Right lobe of liver (tissue), 6 donors: Measurements from ENCODE around the gene GZMH. TPM values are rescaled to one million over a fixed set of nuclear protein-coding genes. Genes with fewer than 3 reads are reported as not detected.
A peak's percentile ranks its signal among the peaks of the same experiment; 100 is the strongest.
"Not testable (repeated sequence)": the region's sequence is repeated elsewhere in the genome, so short reads cannot be mapped to it uniquely, and the experiment has no call there.

Experiments
- ATAC-seq, 4 donors: fragments of 200-7000 bp; cut with Tn5 transposase; one replicate each; pipeline ENCODE4 v1.9.1; 2020; ENCODE audit warnings: mild to moderate bottlenecking in 4 of 4, moderate library complexity in 4 of 4
- DNase-seq, 3 donors: peaks; one replicate each; pipeline ENCODE4 v3.0.0-alpha.2; 2020
- H3K27ac ChIP-seq, 3 donors: fragments of 200-600 bp; one replicate each; pipeline ENCODE4 v1.8.0; 2022
- H3K27me3 ChIP-seq, 2 donors: fragments of 200-600 bp; one replicate each; pipeline ENCODE4 v1.8.0; 2022
- H3K36me3 ChIP-seq, 4 donors: fragments of 200-600 bp; sonication (generic) in 1 of 4; one replicate each; pipeline versions ENCODE4 v1.5.1 to v1.8.0; 2017 to 2022; ENCODE audit warnings: control low read depth in 1 of 4
- H3K4me1 ChIP-seq, 4 donors: fragments of 200-600 bp; sonication (generic) in 1 of 4; one replicate each; pipeline versions ENCODE4 v1.5.1 to v1.8.0; 2017 to 2022; ENCODE audit warnings: control low read depth in 1 of 4
- H3K4me3 ChIP-seq, 3 donors: fragments of 200-600 bp; one replicate each; pipeline ENCODE4 v1.8.0; 2022
- H3K9me3 ChIP-seq, 4 donors: fragments of 200-600 bp; sonication (generic) in 1 of 4; one replicate each; pipeline versions ENCODE4 v1.5.1 to v1.8.0; 2017 to 2022; ENCODE audit warnings: control low read depth in 1 of 4
- POLR2A ChIP-seq: fragments of 450-650 bp; IDR thresholded peaks from one replicate; pipeline ENCODE4 v1.6.1; 2017; ENCODE audit warnings: antibody characterized with exemption, mild to moderate bottlenecking
- WGBS: methylation state at CpG from one replicate; pipeline ENCODE4 v1.1.6; 2018; ENCODE audit warnings: low coverage, low lambda C conversion rate; ENCODE audit not compliant: insufficient coverage; ENCODE audit errors: missing lambda C conversion rate; 5-methylcytosine and 5-hydroxymethylcytosine counted together
- intact Hi-C, 2 donors: fragments of 100-400 bp; cut with DNase I; formaldehyde crosslinking; loops; one replicate each; pipeline versions ENCODE4 v1.11.2 to v1.14.1; 2022
- total RNA-seq, 6 experiments: library from RNA; depleted of rRNA in 2 of 6; stranded (reverse); fragments of >200 nt in 2 of 6; fragmentation: NEBNext Ultra II Directional in 3 of 6; extraction: Animal tissue kit (Norgen Biotek cat#: 25700) in 3 of 6; gene quantifications; one replicate each; pipeline versions ENCODE4 v1.1.0 to v1.2.4, GENCODE V29; 2016 to 2023
- TF ChIP-seq, protein P1 (sequence below), 4 donors: fragments of 200-600 bp in 3 of 4; fragments of 450-650 bp in 1 of 4; IDR thresholded peaks; one replicate each; pipeline versions ENCODE4 v1.5.1 to v1.8.0; 2016 to 2022; ENCODE audit warnings: antibody characterized with exemption in 4 of 4, mild to moderate bottlenecking in 2 of 4
- donor health status: DM: no; HTN: yes; CAD: no.
- donor health status: DM: no; HTN: no; CAD: no.
- donor health status: DM: no; HTN: no; CAD: no.
- donor health status: DM: no; HTN: yes; CAD: no.
- donor health status: DM: no; HTN: yes; CAD: no.

GZMH gene
- total RNA-seq, 6 experiments from 2014 or later = 0.44 to 0.93 (median 0.48) TPM; not detected in 1

DNA sequence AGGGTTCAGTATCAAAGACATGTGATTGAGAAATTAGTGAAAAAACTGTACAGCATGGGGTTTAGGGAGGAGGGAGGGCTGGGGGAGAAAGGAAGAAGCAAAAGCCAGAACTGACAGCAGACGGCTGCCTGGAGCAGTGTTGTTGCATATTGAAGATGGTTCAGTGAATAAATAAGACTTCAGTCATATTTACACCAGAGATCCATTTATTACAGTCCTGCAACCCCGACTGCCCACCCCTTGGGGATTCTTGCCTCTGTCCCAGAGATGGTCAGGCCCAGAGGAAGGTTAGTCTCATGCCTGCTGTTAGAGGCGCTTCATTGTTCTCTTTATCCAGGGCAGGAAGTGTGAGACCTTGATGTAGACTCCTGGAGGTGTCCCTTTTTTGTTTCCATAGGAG is 3.2 kb downstream of the GZMH start:
- Histone ChIP-seq H3K4me1 (no peaks in the 10 kb centered on the region), H3K9me3 (no peaks in the 10 kb centered on the region), H3K27ac (no peak overlapping the region), H3K36me3 (no peaks in the 10 kb centered on the region), H3K4me3 (no peak overlapping the region), H3K27me3 (no peaks in the 10 kb centered on the region)
- no peak for DNase-seq
- ATAC-seq = no peak
- WGBS = 60% methylated on average over 3 of the region's 3 CpGs
- intact Hi-C loops = no loop called here
- TF ChIP-seq POLR2A = no peak
- TF ChIP-seq, protein P1, sequence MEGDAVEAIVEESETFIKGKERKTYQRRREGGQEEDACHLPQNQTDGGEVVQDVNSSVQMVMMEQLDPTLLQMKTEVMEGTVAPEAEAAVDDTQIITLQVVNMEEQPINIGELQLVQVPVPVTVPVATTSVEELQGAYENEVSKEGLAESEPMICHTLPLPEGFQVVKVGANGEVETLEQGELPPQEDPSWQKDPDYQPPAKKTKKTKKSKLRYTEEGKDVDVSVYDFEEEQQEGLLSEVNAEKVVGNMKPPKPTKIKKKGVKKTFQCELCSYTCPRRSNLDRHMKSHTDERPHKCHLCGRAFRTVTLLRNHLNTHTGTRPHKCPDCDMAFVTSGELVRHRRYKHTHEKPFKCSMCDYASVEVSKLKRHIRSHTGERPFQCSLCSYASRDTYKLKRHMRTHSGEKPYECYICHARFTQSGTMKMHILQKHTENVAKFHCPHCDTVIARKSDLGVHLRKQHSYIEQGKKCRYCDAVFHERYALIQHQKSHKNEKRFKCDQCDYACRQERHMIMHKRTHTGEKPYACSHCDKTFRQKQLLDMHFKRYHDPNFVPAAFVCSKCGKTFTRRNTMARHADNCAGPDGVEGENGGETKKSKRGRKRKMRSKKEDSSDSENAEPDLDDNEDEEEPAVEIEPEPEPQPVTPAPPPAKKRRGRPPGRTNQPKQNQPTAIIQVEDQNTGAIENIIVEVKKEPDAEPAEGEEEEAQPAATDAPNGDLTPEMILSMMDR (IDR thresholded peaks at IDR 0.05) = no peak

DNA sequence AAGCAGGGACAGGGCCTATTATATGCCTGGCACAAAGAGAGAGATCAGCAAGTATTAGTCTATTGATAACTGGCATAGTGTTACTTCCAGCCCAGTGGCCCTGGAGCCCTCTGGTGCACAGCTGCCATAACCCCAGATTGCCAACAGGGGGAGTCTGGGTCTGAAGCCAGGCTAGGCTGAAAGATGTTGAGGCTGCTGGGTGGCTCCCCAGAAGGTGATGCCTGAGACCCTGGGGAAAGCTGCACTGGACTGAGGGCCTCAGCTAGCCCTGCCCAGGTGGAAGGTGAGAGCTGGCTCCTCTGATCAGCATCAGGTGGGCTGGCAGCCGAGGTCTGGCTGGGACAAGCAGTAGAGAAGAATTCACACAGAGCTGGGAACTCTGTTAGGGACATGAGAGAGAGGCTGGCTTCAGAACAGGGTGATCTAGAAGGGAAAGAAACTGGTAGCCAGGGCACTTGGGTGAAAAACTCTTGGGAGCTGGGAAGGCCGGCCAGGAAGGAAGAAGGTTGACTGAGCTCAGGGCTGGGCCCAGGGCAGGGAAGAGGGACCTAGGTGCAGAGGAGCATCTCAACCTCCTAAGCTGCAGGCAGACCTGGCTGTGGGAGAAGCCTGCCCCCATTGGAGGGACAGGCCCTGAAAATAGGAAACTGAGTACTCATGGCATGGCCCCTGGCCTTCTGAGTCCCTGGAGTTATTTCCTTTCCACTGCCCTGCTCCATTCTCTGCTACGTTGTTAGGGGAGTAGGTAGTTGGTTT is 3.9 kb downstream of the GZMH start:
- H3K27ac ChIP-seq = no peak overlapping the region

DNA sequence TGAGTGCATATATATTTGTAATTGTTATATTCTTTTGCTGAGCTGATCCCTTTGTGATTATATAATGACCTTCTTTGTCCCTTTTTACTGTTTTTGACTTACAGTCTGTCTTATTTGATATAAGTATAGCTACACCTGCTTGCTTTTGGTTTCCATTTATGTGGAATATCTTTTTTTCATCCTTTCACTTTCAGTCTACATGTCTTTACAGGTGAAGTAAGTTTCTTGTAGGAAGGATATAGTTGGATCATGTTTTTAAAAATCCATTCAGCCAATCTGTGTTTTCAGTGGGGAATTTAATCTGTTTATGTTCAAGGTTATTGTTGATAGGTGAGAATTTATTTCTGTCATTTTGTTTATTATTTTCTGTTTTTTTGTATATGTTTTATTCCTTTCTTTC is 12.1 kb downstream of the GZMH start:
- DNase-seq = no peak
- no peak overlapping the region for H3K27ac ChIP-seq
- no peak for ATAC-seq
- H3K4me3 ChIP-seq = no peak overlapping the region
- intact Hi-C loops = no loop called here
- H3K4me1 ChIP-seq = no peaks in the 10 kb centered on the region
- no peaks in the 10 kb centered on the region for H3K9me3 ChIP-seq
- no peaks in the 10 kb centered on the region for H3K27me3 ChIP-seq
- TF ChIP-seq, protein P1 (IDR thresholded peaks at IDR 0.05) = no peak
- TF ChIP-seq POLR2A = no peak
- H3K36me3 ChIP-seq = no peaks in the 10 kb centered on the region

More for the DNA sequence above, 3.9 kb downstream of the GZMH start:
- Histone ChIP-seq H3K4me1 (no peaks in the 10 kb centered on the region), H3K27me3 (no peaks in the 10 kb centered on the region), H3K4me3 (no peak overlapping the region), H3K36me3 (no peaks in the 10 kb centered on the region), H3K9me3 (no peaks in the 10 kb centered on the region)
- DNase-seq (peak in 2 of 3 donors; percentile 33 to 53), ATAC-seq (peak; percentile 56 to 69 (median 62))
- TF ChIP-seq POLR2A = no peak
- TF ChIP-seq, protein P1 (IDR thresholded peaks at IDR 0.05) = peak; percentile 43 to 53 (median 44)
- intact Hi-C loops = no loop called here
- WGBS = 63% methylated on average over 1 of the region's 3 CpGs

DNA sequence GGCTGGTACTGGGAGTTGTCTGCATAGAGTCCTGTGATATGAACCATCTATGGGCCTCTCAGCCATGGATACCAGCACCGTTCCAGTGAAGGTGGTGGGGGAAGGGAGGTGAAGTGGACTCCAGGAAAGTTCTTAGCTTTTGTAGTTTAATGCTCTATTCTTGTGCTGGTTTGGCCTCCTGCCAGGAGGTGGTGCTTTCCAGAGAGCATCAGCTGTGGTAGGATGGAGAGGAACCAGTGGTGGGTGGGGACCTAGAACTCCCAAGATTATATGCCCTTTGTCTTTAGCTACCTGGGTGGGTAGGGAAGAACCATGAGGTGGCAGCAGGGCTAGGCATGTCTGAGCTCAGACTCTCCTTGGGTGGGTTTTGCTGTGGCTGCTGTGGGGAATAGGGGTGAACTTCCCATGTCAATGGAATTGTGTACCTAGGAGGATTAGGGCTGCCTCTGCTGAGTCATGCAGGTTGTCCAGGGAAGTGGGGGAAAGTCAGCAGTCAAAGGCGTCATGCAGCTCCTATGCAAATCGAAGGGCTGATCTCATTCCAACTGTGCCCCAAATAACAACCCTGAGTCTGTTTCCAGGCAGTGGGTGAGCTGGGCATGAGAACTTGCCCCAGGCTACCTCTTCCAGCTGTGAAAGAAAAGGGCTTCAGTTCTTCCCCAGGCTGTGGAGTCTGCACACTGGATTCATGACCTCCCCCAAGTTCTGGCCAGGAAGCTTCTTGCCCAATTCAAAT is 14.2 kb downstream of the GZMH start:
- 20% methylated on average over 1 of the region's 3 CpGs for WGBS
- TF ChIP-seq POLR2A = no peak
- TF ChIP-seq, protein P1 (IDR thresholded peaks at IDR 0.05) = no peak

DNA sequence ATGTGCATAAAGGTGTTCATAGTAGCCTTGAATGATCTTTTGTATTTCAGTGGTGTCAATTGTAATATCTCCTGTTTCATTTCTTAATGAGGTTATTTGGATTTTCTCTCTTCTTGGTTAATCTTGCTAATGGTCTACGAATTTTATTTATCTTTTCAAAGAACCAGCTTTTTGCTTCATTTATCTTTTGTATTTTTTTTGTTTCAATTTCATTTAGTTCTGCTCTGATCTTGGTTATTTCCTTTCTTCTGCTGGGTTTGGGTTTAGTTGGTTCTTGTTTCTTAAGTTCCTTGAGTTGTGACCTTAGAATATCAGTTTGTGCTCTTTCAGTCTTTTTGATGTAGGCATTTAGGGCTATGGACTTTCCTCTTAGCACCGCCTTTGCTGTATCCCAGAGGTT is 18.5 kb downstream of the GZMH start:
- H3K36me3 ChIP-seq, ATAC-seq, intact Hi-C loops, H3K9me3 ChIP-seq, H3K27me3 ChIP-seq, H3K27ac ChIP-seq, DNase-seq, H3K4me3 ChIP-seq, H3K4me1 ChIP-seq: not testable (repeated sequence)
- 56% methylated on average over 2 of the region's 2 CpGs for WGBS

More for the DNA sequence above, 14.2 kb downstream of the GZMH start:
- DNase-seq (no peak), ATAC-seq (no peak)
- Histone ChIP-seq H3K4me1 (no peaks in the 10 kb centered on the region), H3K4me3 (no peak overlapping the region), H3K36me3 (no peaks in the 10 kb centered on the region), H3K9me3 (no peaks in the 10 kb centered on the region), H3K27me3 (no peaks in the 10 kb centered on the region), H3K27ac (no peak overlapping the region)
- intact Hi-C loops = no loop called here

DNA sequence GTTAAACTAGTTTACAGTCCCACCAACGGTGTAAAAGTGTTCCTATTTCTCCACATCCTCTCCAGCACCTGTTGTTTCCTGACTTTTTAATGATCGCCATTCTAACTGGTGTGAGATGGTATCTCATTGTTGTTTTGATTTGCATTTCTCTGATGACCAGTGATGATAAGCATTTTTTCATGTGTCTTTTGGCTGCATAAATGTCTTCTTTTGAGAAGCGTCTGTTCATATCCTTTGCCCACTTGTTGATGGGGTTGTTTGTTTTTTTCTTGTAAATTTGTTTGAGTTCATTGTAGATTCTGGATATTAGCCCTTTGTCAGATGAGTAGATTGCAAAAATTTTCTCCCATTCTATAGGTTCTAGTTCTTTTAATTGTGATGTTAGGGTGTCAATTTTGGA is 25.1 kb downstream of the GZMH start:
- intact Hi-C loops, H3K27me3 ChIP-seq, H3K27ac ChIP-seq, H3K4me3 ChIP-seq, H3K4me1 ChIP-seq, ATAC-seq, H3K36me3 ChIP-seq, H3K9me3 ChIP-seq, DNase-seq: not testable (repeated sequence)
- 94% methylated on average over 2 of the region's 3 CpGs for WGBS
